ENCODE measurements around the gene SPRY2. TPM values are rescaled to one million over a fixed set of nuclear protein-coding genes. Genes with fewer than 3 reads are reported as not detected.

The SPRY2 gene
- polyA plus RNA-seq, 1 donor from 2014 or later: 6.0 TPM

- Histone ChIP-seq H3K9me3 (ENCODE audit: low read length) (no peaks in the 10 kb centered on the region), H3K27ac (ENCODE audit: low read length) (no peak overlapping the region), H3K27me3 (ENCODE audit: insufficient read depth, low read depth, low read length) (no peaks in the 10 kb centered on the region), H3K79me2 (replicated peaks; ENCODE audit: insufficient read depth, low read length) (no peaks in the 10 kb centered on the region), H3K4me2 (ENCODE audit: low read length) (no peak overlapping the region), H2AFZ (ENCODE audit: low read depth, low read length) (no peak overlapping the region), H3K9ac (ENCODE audit: low read length) (no peak overlapping the region), H3K9me2 (ENCODE audit: insufficient read depth, low read length) (no peaks in the 10 kb centered on the region), H4K20me1 (ENCODE audit: insufficient read depth) (no peaks in the 10 kb centered on the region), H3K4me3 (ENCODE audit: low read length) (no peak overlapping the region), H3K36me3 (ENCODE audit: insufficient read depth, low read length) (no peaks in the 10 kb centered on the region), H3F3A (ENCODE audit: insufficient read depth, low read length, poor library complexity, severe bottlenecking) (no peaks in the 10 kb centered on the region)
- TF ChIP-seq TAF1 (IDR thresholded peaks at IDR 0.05; ENCODE audit: low read depth): no peak
- no peak for TF ChIP-seq EP300 (conservative IDR thresholded peaks at IDR 0.05; ENCODE audit: poor library complexity, severe bottlenecking)
- TF ChIP-seq EZH2 (IDR thresholded peaks at IDR 0.05; ENCODE audit: borderline replicate concordance, insufficient read depth, low read length, poor library complexity, severe bottlenecking): no peak
- TF ChIP-seq SMC3 (conservative IDR thresholded peaks at IDR 0.05; ENCODE audit: poor library complexity): no peak
- no peak for TF ChIP-seq REST (IDR thresholded peaks at IDR 0.05; ENCODE audit: borderline replicate concordance)
- no peak for TF ChIP-seq RAD21 (conservative IDR thresholded peaks at IDR 0.05)
- no peak for TF ChIP-seq POLR2AphosphoS5 (IDR thresholded peaks at IDR 0.05)
- TF ChIP-seq MXI1 (conservative IDR thresholded peaks at IDR 0.05; ENCODE audit: poor library complexity, severe bottlenecking): no peak
- no peak for TF ChIP-seq CTCF (IDR thresholded peaks at IDR 0.05; ENCODE audit: poor library complexity, severe bottlenecking)
Observed at GRCh38 chr13:80307401-80307987, 33.4 kb downstream of the SPRY2 start.

- Histone ChIP-seq H3K4me3 (ENCODE audit: low read length) (no peak overlapping the region), H3K9ac (ENCODE audit: low read length) (no peak overlapping the region), H4K20me1 (ENCODE audit: insufficient read depth) (no peaks in the 10 kb centered on the region), H3K4me2 (ENCODE audit: low read length) (no peak overlapping the region), H3K9me3 (ENCODE audit: low read length) (no peaks in the 10 kb centered on the region), H3K27ac (ENCODE audit: low read length) (no peak overlapping the region), H3K9me2 (ENCODE audit: insufficient read depth, low read length) (no peaks in the 10 kb centered on the region), H3K79me2 (replicated peaks; ENCODE audit: insufficient read depth, low read length) (no peaks in the 10 kb centered on the region), H3K27me3 (ENCODE audit: insufficient read depth, low read depth, low read length) (no peaks in the 10 kb centered on the region), H3F3A (ENCODE audit: insufficient read depth, low read length, poor library complexity, severe bottlenecking) (no peaks in the 10 kb centered on the region), H2AFZ (ENCODE audit: low read depth, low read length) (no peak overlapping the region), H3K36me3 (ENCODE audit: insufficient read depth, low read length) (no peaks in the 10 kb centered on the region)
- TF ChIP-seq POLR2AphosphoS5 (IDR thresholded peaks at IDR 0.05) (no peak), REST (IDR thresholded peaks at IDR 0.05; ENCODE audit: borderline replicate concordance) (no peak), MXI1 (conservative IDR thresholded peaks at IDR 0.05; ENCODE audit: poor library complexity, severe bottlenecking) (no peak), CTCF (IDR thresholded peaks at IDR 0.05; ENCODE audit: poor library complexity, severe bottlenecking) (no peak), EZH2 (IDR thresholded peaks at IDR 0.05; ENCODE audit: borderline replicate concordance, insufficient read depth, low read length, poor library complexity, severe bottlenecking) (no peak), EP300 (conservative IDR thresholded peaks at IDR 0.05; ENCODE audit: poor library complexity, severe bottlenecking) (no peak), RAD21 (conservative IDR thresholded peaks at IDR 0.05) (no peak), TAF1 (IDR thresholded peaks at IDR 0.05; ENCODE audit: low read depth) (no peak), SMC3 (conservative IDR thresholded peaks at IDR 0.05; ENCODE audit: poor library complexity) (no peak)
Observed at GRCh38 chr13:80306337-80306972, 34.5 kb downstream of the SPRY2 start.
